Type B pancreatic cell (in vitro differentiated cells): ENCODE results near the gene CCN2. TPM values are rescaled to one million over a fixed set of nuclear protein-coding genes. Genes with fewer than 3 reads are reported as not detected.

Experiments used
- DNase-seq: peaks from one replicate; pipeline ENCODE4 v3.0.0; 2021; ENCODE audit warnings: mixed read lengths; ENCODE audit not compliant: unreplicated experiment; ENCODE audit errors: extremely low spot score
- H3K27ac Mint-ChIP-seq: 2 replicates; pipeline ENCODE4 v1.8.0; 2021; ENCODE audit warnings: mild to moderate bottlenecking, mixed read lengths
- H3K27me3 Mint-ChIP-seq: 2 replicates; pipeline ENCODE4 v1.8.0; 2021; ENCODE audit warnings: mixed read lengths
- H3K36me3 Mint-ChIP-seq: 2 replicates; pipeline ENCODE4 v1.8.0; 2021; ENCODE audit warnings: mixed read lengths
- H3K4me1 Mint-ChIP-seq: one replicate; pipeline ENCODE4 v1.8.0; 2021; ENCODE audit warnings: mixed read lengths; ENCODE audit not compliant: unreplicated experiment
- H3K4me3 Mint-ChIP-seq: 2 replicates; pipeline ENCODE4 v1.8.0; 2021; ENCODE audit warnings: mild to moderate bottlenecking, mixed read lengths
- H3K9me3 Mint-ChIP-seq: 2 replicates; pipeline ENCODE4 v1.8.0; 2021; ENCODE audit warnings: mixed read lengths
- long read RNA-seq: library from polyadenylated mRNA; unstranded; transcript quantifications from one replicate; pipeline ENCODE4 v2.0.0, GENCODE V29; 2020
- total RNA-seq: library from RNA; stranded (reverse); gene quantifications from 2 replicates; pipeline ENCODE4 v1.2.1, GENCODE V29; 2021; ENCODE audit warnings: low replicate concordance
- TF ChIP-seq, protein P1 (sequence below): fragments of 200-600 bp; sonication (generic); conservative IDR thresholded peaks from 2 replicates; pipeline ENCODE4 v1.5.0; 2021; ENCODE audit warnings: antibody characterized with exemption, mild to moderate bottlenecking

The CCN2 gene, protein sequence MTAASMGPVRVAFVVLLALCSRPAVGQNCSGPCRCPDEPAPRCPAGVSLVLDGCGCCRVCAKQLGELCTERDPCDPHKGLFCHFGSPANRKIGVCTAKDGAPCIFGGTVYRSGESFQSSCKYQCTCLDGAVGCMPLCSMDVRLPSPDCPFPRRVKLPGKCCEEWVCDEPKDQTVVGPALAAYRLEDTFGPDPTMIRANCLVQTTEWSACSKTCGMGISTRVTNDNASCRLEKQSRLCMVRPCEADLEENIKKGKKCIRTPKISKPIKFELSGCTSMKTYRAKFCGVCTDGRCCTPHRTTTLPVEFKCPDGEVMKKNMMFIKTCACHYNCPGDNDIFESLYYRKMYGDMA
- 33.8 and 75.5 TPM in 2 replicates for total RNA-seq
- long read RNA-seq, transcript CTGF-201 (5 exons, 2,339 nt) = major isoform, 6 of 43 reads
- long read RNA-seq, partial matches to known transcripts = 29 of 43 reads
- long read RNA-seq, other reads (novel, unspliced or antisense) = 8 of 43 reads

DNA sequence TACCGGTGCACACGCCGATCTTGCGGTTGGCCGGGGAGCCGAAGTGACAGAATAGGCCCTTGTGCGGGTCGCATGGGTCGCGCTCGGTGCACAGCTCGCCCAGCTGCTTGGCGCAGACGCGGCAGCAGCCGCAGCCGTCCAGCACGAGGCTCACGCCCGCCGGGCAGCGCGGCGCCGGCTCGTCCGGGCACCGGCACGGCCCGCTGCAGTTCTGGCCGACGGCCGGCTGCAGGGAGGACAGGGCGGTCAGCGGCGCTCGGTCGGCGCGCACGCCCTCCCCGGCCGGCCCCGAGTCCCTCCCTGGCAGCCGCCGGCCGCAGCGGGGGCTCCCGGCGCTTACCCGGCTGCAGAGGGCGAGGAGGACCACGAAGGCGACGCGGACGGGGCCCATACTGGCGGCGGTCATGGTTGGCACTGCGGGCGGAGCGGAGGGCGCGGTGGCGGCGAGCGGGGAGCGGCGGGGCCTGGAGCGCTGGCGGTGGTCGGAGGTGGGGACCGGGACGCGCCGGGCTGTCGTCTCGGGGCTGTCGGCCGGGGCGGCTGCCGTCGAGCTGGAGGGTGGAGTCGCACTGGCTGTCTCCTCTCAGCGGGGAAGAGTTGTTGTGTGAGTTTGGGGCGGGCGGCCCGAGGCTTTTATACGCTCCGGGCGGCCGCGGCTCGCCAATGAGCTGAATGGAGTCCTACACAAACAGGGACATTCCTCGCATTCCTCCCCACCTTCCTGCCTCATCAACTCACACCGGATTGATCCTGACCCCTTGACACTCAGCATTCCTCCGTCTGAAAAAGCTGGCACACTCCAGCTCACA lies at the start of gene CCN2:
CCN2 (minus strand) TSS at position 606 of the 809 bp plus-strand sequence; CDS start at position 406, 200 bp downstream.
- peaks cover 8% of the 10 kb centered on the region for H3K36me3 Mint-ChIP-seq
- peaks cover 45% of the 10 kb centered on the region for H3K4me1 Mint-ChIP-seq

DNA sequence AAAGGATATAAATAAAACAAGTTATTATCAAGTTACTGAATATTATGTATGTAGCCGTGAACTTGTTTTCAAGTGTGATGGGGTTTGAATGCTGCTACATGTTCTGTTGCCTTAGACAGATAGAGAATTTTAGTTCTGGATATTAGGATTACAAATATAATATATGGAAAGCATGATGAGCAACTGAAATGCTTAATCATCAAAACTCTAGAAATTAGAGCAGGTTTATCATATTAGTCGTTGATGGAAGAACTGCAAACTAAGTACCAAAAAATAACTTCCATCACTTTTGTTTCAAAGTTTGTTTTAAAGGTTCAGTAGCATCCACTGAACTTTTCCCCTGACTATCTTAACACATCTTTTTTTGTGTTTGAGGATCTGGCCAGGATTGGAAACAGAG lies 49.1 kb upstream of the CCN2 start:
- Mint-ChIP-seq H3K4me3 (no peak overlapping the region), H3K36me3 (peaks cover under 1% of the 10 kb centered on the region), H3K4me1 (no peaks in the 10 kb centered on the region), H3K27me3 (no peaks in the 10 kb centered on the region), H3K9me3 (peaks cover 20% of the 10 kb centered on the region), H3K27ac (no peak overlapping the region)
- DNase-seq = no peak
- TF ChIP-seq, protein P1, sequence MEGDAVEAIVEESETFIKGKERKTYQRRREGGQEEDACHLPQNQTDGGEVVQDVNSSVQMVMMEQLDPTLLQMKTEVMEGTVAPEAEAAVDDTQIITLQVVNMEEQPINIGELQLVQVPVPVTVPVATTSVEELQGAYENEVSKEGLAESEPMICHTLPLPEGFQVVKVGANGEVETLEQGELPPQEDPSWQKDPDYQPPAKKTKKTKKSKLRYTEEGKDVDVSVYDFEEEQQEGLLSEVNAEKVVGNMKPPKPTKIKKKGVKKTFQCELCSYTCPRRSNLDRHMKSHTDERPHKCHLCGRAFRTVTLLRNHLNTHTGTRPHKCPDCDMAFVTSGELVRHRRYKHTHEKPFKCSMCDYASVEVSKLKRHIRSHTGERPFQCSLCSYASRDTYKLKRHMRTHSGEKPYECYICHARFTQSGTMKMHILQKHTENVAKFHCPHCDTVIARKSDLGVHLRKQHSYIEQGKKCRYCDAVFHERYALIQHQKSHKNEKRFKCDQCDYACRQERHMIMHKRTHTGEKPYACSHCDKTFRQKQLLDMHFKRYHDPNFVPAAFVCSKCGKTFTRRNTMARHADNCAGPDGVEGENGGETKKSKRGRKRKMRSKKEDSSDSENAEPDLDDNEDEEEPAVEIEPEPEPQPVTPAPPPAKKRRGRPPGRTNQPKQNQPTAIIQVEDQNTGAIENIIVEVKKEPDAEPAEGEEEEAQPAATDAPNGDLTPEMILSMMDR = no peak

More for the DNA sequence above, at the start of gene CCN2:
- H3K27me3 Mint-ChIP-seq = peaks cover 6% of the 10 kb centered on the region
- TF ChIP-seq, protein P1 = peak; percentile 57
- peak within 1 kb of the TSS; percentile 91 for H3K27ac Mint-ChIP-seq
- peak within 1 kb of the TSS; percentile 90 for H3K4me3 Mint-ChIP-seq
- DNase-seq = peak; percentile 85
- no peaks in the 10 kb centered on the region for H3K9me3 Mint-ChIP-seq

DNA sequence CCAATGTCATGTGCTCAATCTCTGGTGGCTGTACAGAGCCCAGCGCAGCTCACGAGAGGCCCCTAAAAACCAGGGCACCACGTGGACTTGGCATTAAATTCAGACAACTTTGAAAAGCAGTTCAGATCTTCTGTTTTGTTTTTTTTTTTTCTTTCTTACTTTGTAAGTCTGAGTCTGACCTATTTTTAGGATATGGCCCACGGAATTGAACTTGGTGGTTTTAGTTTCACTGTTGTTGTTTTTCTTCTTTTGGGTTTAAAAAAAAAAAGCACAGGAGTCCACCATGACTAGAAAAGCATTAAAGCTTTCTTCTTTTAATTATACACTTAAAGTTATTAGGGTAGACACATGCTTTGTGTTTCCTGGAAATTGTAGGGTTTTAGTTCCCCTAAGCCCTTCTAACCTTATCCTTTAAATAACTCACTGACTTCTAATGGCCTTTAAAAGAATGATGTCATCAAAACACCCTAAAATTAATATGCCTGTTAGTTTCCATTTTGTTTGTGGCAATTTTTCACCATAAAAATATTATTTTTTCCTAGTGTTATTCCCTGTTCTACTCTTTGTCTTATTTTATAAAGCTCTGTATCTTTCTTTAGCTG lies 48.5 kb upstream of the CCN2 start:
- Mint-ChIP-seq H3K4me3 (no peak overlapping the region), H3K27me3 (no peaks in the 10 kb centered on the region)

DNA sequence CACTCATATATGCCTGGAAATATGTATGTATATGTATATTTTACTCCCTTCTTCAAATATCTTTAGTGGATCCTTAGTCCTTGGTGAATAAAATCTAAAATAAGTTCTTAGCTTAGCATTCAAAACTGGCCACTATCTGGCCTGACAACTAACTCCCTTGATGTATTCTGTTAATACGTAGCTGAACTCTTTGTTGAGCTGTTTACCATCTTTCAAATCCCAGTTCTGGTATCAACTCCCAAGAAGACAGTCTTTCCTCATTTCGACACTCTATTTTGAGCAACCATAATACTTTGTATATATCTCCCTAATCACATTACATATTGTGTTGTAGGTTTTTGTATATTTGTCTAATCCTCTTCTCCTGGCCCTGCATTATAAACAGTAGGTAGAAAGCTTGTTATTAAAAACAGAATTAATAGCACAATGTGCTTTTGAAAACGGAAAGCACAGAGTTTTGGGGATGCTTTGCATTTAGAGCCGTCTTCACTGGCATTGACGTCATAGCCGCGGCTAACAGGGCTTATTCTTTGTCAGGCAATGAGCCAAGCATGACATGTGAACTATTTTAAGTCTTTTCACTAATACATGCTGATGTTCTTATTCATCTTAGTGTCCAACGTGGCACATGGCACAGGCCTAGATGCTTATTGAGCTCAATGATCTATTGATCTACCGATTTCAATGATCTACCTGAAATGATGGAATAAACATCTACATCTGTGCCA lies 47.2 kb upstream of the CCN2 start:
- H3K27ac Mint-ChIP-seq = no peak overlapping the region
- TF ChIP-seq, protein P1 = no peak
- no peaks in the 10 kb centered on the region for H3K4me1 Mint-ChIP-seq
- H3K9me3 Mint-ChIP-seq = peaks cover 10% of the 10 kb centered on the region
- no peak overlapping the region for H3K4me3 Mint-ChIP-seq
- no peaks in the 10 kb centered on the region for H3K27me3 Mint-ChIP-seq
- H3K36me3 Mint-ChIP-seq = no peaks in the 10 kb centered on the region
- no peak for DNase-seq

More for the DNA sequence above, 48.5 kb upstream of the CCN2 start:
- Mint-ChIP-seq H3K36me3 (no peaks in the 10 kb centered on the region), H3K9me3 (peaks cover 19% of the 10 kb centered on the region), H3K27ac (no peak overlapping the region), H3K4me1 (no peaks in the 10 kb centered on the region)
- TF ChIP-seq, protein P1 = no peak
- DNase-seq = no peak
